Endodermal cell (in vitro differentiated cells): Measurements from ENCODE around the gene MOCOS. TPM values are rescaled to one million over a fixed set of nuclear protein-coding genes. Genes with fewer than 3 reads are reported as not detected.
A peak's percentile ranks its signal among the peaks of the same experiment; 100 is the strongest.

Experiments used
- DNase-seq: peaks from one replicate; pipeline ENCODE4 v3.0.0-alpha.2; 2017
- H3K27ac ChIP-seq: 2 replicates; pipeline ENCODE4 v1.5.1; 2013; ENCODE audit warnings: mild to moderate bottlenecking, low read depth, low read length, moderate library complexity
- H3K27me3 ChIP-seq: 2 replicates; pipeline ENCODE4 v1.6.1; 2013; ENCODE audit warnings: mild to moderate bottlenecking, low read length, moderate library complexity; ENCODE audit not compliant: insufficient read depth, control insufficient read depth, poor library complexity, severe bottlenecking
- H3K36me3 ChIP-seq: 2 replicates; pipeline ENCODE4 v1.7.0; 2013; ENCODE audit warnings: mild to moderate bottlenecking, low read length, moderate library complexity; ENCODE audit not compliant: control insufficient read depth, insufficient read depth
- H3K4me1 ChIP-seq: one replicate; pipeline ENCODE4 v1.7.0; 2013; ENCODE audit warnings: low read length; ENCODE audit not compliant: control insufficient read depth, insufficient read depth
- H3K4me3 ChIP-seq: 2 replicates; pipeline ENCODE4 v1.5.1; 2013; ENCODE audit warnings: mild to moderate bottlenecking, low read length, moderate library complexity
- H3K9ac ChIP-seq: 2 replicates; pipeline ENCODE4 v1.6.1; 2013; ENCODE audit warnings: mild to moderate bottlenecking, low read length, moderate library complexity; ENCODE audit not compliant: poor library complexity, severe bottlenecking; ENCODE audit errors: extremely low read depth
- H3K9me3 ChIP-seq: 2 replicates; pipeline ENCODE4 v1.6.1; 2013; ENCODE audit warnings: mild to moderate bottlenecking, low read length, moderate library complexity; ENCODE audit not compliant: control insufficient read depth
- H3K27ac Mint-ChIP-seq: 2 replicates; pipeline ENCODE4 v1.8.0; 2020; ENCODE audit warnings: mixed read lengths
- H3K27me3 Mint-ChIP-seq: 2 replicates; pipeline ENCODE4 v1.8.0; 2021; ENCODE audit warnings: mild to moderate bottlenecking, mixed read lengths; ENCODE audit not compliant: insufficient read depth
- H3K36me3 Mint-ChIP-seq: 2 replicates; pipeline ENCODE4 v1.8.0; 2020; ENCODE audit warnings: low read depth, mixed read lengths
- H3K4me1 Mint-ChIP-seq: 2 replicates; pipeline ENCODE4 v1.8.0; 2020; ENCODE audit warnings: mixed read lengths
- H3K4me3 Mint-ChIP-seq: 2 replicates; pipeline ENCODE4 v1.8.0; 2020; ENCODE audit warnings: mild to moderate bottlenecking, moderate library complexity, mixed read lengths
- H3K9me3 Mint-ChIP-seq: 2 replicates; pipeline ENCODE4 v1.8.0; 2020; ENCODE audit warnings: mild to moderate bottlenecking, mixed read lengths
- WGBS, 2 experiments: methylation state at CpG; one replicate each; pipeline versions ENCODE4 v1.1.5 to v1.1.7; 2013; ENCODE audit warnings: missing lambda C conversion rate in 2 of 2, mixed read lengths in 1 of 2; ENCODE audit not compliant: insufficient coverage in 1 of 2, insufficient read length in 1 of 2; 5-methylcytosine and 5-hydroxymethylcytosine counted together
- total RNA-seq, 2 donors: library from RNA; stranded (reverse); fragmentation: NEBNext Ultra II Directional in 1 of 2; extraction: Animal tissue kit (Norgen Biotek cat#: 25700) in 1 of 2; gene quantifications; 2 replicates in 1 of 2; 3 replicates in 1 of 2; pipeline ENCODE4 v1.2.1, GENCODE V29; 2021
- TF ChIP-seq, protein P1 (sequence below): fragments of 200-600 bp; sonication (generic); conservative IDR thresholded peaks from 2 replicates; pipeline ENCODE4 v1.5.0; 2021; ENCODE audit warnings: antibody characterized with exemption, mild to moderate bottlenecking

Gene MOCOS
- total RNA-seq, 2 donors from 2014 or later, result 0.51 to 1.4 TPM

DNA sequence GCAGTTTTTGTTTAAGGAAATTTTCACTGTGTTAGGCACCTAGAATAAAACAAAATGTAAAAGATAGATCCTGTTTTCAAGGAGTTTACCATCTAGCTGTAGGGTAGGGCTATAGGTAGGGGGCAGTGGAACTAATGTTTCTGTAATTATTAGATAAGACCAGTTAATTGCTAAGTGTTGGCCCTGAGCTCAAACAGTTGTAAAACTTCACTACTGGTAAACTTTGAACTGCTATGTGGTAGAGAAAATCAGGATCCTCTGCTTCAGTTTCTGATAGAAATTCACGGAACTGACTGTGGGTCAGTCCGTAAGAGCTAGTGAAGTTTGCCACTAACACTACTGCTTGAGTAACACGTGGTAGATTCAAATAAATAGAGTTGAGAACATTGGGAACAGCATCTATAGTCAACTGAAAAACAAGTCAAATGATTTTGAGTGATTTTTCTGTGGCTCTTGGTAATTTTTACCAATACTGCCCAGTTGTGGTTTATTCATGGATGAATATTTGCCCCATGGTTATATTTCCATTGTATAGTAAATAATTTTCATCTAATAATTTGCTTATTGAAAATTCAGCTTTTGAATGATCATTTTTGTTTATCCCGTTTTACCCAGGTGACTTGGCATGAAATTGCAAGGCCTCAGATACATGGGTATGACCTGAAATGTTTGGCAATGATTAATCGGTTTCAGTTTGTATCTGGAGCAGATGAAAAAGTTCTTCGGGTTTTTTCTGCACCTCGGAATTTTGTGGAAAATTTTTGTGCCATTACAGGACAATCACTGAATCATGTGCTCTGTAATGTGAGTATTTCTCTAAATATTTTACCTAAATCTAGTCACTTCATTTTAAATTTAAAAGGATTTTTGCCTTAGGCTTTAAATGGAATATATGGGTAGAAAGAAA, 31.2 kb upstream of the MOCOS start:
- no peak for DNase-seq
- peaks cover 67% of the 10 kb centered on the region for H3K36me3 Mint-ChIP-seq
- peaks cover 78% of the 10 kb centered on the region for H3K36me3 ChIP-seq

DNA sequence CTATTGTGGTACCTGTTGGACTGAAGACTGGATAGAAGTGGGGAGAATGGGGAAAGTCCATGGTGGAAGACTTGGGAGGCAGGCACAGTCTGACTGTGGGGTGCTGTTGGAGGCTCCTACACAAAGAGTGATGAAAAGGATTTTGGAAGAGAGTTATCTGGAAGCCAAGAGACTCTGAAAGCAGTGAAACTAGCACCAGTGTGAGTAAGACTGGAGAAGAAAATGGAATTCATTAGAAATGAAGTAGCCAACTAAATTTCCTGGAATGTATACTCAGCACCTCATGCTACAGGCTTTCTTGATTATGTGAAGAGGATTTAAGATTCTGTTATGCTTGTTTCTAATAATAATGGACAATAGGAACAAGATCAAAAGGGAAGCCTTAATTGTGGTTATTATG, 29.9 kb upstream of the MOCOS start:
- no peaks in the 10 kb centered on the region for H3K4me1 Mint-ChIP-seq

More for the DNA sequence above, 31.2 kb upstream of the MOCOS start:
- WGBS, 2 experiments, result 94 to 98% methylated on average over 7 of the region's 7 CpGs
- no peak overlapping the region for H3K4me3 Mint-ChIP-seq
- Histone ChIP-seq H3K9me3 (no peaks in the 10 kb centered on the region), H3K4me3 (no peak overlapping the region), H3K27me3 (no peaks in the 10 kb centered on the region), H3K9ac (no peak overlapping the region), H3K4me1 (no peaks in the 10 kb centered on the region), H3K27ac (no peak overlapping the region)
- no peaks in the 10 kb centered on the region for H3K27me3 Mint-ChIP-seq
- H3K4me1 Mint-ChIP-seq, result no peaks in the 10 kb centered on the region
- TF ChIP-seq, protein P1, sequence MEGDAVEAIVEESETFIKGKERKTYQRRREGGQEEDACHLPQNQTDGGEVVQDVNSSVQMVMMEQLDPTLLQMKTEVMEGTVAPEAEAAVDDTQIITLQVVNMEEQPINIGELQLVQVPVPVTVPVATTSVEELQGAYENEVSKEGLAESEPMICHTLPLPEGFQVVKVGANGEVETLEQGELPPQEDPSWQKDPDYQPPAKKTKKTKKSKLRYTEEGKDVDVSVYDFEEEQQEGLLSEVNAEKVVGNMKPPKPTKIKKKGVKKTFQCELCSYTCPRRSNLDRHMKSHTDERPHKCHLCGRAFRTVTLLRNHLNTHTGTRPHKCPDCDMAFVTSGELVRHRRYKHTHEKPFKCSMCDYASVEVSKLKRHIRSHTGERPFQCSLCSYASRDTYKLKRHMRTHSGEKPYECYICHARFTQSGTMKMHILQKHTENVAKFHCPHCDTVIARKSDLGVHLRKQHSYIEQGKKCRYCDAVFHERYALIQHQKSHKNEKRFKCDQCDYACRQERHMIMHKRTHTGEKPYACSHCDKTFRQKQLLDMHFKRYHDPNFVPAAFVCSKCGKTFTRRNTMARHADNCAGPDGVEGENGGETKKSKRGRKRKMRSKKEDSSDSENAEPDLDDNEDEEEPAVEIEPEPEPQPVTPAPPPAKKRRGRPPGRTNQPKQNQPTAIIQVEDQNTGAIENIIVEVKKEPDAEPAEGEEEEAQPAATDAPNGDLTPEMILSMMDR, result no peak
- H3K9me3 Mint-ChIP-seq, result no peaks in the 10 kb centered on the region
- H3K27ac Mint-ChIP-seq, result no peak overlapping the region

DNA sequence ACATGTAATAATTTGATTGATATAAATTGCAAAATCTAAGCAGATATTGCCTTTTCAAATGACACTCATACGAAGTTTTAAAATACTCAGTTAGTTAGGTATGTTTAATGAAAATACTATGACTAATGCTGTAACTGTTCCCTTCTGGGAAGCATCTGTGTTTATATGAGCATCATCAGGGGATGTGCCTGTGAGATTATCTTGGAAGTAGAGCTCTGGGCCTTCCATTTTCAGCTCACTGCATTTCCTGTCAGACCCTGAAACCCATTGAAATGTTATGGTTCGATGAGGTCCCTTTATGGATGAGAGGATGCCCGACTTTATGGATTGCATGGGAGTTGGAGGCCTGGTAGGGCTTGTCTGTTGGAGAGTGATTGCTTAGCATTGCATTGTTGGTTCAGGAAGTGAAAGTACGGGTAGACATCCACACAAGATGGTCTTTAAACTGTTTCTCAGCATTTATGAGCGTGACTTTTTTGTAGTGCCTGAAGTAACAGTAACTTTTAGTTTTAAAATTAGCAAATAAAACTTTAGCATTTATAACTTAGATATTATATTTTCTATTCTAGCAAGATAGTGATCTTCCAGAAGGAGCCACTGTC, 28.9 kb upstream of the MOCOS start:
- H3K4me1 ChIP-seq, result no peaks in the 10 kb centered on the region
- Mint-ChIP-seq H3K9me3 (no peaks in the 10 kb centered on the region), H3K36me3 (peaks cover 69% of the 10 kb centered on the region), H3K4me3 (no peak overlapping the region), H3K27me3 (no peaks in the 10 kb centered on the region), H3K4me1 (no peaks in the 10 kb centered on the region), H3K27ac (no peak overlapping the region)
- no peaks in the 10 kb centered on the region for H3K9me3 ChIP-seq
- no peaks in the 10 kb centered on the region for H3K27me3 ChIP-seq
- no peak for DNase-seq
- 96 to 100% methylated on average over 1 to 5 of the region's 5 CpGs for WGBS, 2 experiments
- H3K9ac ChIP-seq, result no peak overlapping the region
- H3K4me3 ChIP-seq, result no peak overlapping the region
- H3K27ac ChIP-seq, result no peak overlapping the region
- H3K36me3 ChIP-seq, result peaks cover 85% of the 10 kb centered on the region
- TF ChIP-seq, protein P1, result no peak

More for the DNA sequence above, 29.9 kb upstream of the MOCOS start:
- no peak overlapping the region for H3K9ac ChIP-seq
- Mint-ChIP-seq H3K9me3 (no peaks in the 10 kb centered on the region), H3K27me3 (no peaks in the 10 kb centered on the region), H3K27ac (peak overlapping the region; percentile 26), H3K4me3 (no peak overlapping the region), H3K36me3 (peaks cover 72% of the 10 kb centered on the region)
- no peaks in the 10 kb centered on the region for H3K27me3 ChIP-seq
- no peak for DNase-seq
- no peaks in the 10 kb centered on the region for H3K9me3 ChIP-seq
- H3K4me3 ChIP-seq, result no peak overlapping the region
- no peak overlapping the region for H3K27ac ChIP-seq
- H3K4me1 ChIP-seq, result no peaks in the 10 kb centered on the region
- peaks cover 85% of the 10 kb centered on the region for H3K36me3 ChIP-seq
- TF ChIP-seq, protein P1, result no peak
